HG03060 (cell line): ENCODE measurements around the gene PLB1.

ENCODE experiments used
- ATAC-seq: cut with Tn5 transposase; IDR thresholded peaks from one replicate; pipeline ENCODE4 v1.9.1; 2021; ENCODE audit warnings: low read depth, moderate number of reproducible peaks; ENCODE audit not compliant: unreplicated experiment

PLB1 gene

DNA sequence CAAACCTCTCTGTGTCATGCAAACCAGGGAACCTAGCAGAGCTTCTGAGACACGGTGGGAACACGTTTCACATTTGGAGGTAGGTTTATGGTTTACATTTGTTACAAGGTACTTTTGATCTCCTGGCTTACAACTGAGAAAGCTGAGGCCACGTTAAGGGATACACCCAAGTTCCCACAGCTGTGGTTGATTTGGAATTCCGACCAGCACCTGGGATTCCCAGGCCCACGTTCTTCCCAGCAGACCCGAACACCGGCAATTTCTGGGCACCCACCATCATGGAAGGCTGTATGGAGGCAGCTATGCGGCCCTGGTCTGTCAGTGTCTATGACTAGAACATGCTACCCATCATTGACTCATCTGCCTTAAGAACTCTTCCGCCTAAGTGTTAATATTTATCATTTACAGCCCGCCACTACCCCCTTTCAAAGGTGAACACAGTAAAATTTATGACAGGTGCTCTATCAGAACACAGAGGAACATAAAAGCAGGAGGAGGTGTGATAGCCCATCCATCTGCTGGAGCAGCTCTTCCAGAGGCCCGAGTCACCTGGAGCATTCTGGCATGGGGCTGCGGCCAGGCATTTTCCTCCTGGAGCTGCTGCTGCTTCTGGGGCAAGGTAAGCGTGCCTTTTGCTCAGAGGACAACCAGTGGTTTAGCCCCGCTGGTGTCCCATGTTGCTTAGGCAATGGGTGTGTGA lies at the start of gene PLB1:
Gene PLB1, plus strand, starts transcription at position 510 of the 700 bp plus-strand sequence. Its CDS starts 55 bp downstream, at position 565.
- ATAC-seq, result no peak

DNA sequence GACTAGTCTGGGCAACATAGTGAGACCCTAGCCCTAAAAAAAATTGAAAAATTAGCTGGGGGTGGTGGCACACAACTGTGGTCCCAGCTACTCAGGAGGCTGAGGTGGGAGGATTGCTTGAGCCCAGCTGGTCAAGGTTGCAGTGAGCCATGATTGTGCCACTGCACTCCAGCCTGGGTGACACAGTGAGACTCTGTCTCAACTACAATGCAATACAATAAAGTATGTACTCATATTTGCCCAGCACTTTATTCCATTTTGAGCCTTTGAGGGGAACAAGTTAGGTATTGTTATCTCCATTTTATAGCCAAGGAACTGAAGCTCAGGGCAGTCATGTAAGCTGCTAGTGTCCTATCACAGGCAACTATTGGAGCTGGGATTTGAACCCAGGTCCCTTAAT lies 49.3 kb upstream of the PLB1 start:
- no peak for ATAC-seq

DNA sequence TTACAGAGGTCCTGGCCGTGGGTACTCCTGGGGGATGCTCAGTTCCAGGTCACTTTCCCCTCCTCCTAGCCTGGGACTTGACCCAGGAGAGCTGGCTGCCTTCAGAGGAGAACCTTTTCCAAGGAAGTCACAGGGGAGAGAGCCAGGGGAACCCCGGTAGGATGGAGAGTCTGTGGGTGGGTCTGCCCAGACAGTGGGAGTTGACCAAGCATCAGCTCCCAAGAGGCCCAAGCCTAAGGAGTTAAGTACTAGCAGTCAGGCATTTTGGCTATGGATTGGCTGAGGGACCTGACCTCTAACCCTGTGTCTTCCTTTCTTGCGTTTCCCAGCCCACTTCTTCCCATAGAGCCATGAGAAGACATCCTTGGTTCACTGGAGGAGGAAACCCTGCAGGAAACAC lies 48.8 kb upstream of the PLB1 start:
- no peak for ATAC-seq

GRCh38 chr2:28447943-28448792 lies 47.7 kb upstream of the PLB1 start:
- no peak for ATAC-seq

DNA sequence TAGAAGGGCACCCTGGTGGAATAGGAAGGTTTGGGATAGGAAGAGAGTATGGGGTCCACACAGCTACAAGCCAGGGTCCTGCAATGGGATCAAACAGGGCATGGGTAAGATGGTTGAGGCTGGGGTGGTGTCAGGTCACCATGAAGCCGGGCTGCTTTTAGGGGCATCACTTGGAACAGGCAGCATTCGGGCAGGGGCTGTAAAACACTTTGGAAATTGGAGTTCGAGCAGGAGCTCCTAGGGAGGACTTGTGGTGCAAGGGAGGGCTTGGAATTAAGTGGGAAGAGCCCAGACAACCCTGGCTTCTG lies 47.1 kb upstream of the PLB1 start:
- no peak for ATAC-seq

DNA sequence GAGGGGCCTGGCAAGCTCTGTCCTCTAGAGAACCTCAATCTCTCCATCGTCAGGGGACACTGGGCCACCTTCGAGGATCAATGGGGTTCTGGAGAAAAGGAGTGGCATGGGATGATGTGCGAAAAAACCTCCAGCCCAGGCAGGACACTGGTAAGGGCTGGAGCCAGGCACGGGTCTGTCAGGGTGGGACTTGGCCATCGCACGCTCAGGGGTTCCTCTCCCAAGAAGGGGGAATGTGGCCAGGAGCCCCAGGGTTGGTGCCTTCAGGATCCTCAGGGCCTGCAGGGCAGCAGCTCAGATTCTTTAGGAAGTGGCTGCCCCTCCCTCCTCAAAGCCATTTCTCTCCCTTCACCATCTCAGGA lies 46.8 kb upstream of the PLB1 start:
- ATAC-seq, result no peak

DNA sequence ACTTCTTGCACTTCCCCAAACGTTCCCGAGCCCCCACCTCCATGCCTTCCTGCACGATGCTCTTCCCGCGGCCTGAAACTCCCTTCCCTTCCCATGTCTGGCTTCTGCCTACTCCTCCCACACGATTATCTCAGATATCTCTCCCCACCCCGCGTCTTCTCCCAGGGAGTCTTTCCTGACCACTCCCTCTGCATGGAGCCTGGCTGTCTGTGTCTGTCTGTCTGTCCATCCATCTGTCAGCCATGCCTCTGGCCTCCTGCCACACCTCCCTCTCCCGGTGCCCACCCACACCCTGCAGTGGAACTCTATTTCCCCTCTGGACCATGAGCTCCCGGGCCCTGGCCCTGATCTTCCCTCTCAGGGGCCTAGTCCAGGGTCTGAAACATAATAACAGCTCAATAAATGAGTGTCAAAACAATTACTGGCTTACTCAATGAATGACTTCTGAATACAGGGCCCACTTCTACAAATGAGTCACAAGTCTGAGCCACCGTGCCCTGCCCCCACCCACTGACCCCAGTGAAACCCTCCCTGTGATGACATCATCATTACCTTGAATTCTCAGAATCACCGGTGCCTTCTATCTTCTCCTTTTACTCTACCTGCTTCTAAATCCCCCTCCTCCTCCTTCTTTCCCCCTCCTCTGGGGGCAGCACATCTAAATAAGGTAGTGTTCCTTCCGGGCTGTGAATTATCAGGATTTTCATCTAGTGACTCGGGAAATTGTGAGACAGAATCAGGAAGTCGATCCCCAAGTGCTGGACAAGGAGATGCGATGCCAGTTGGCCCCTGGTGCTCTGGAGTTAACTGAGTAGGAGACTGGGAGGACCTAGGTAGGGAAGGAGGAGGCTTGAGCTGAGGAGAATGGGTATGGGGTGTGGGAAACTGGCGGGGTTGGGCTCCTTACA lies 46.1 kb upstream of the PLB1 start:
- ATAC-seq, result no peak

- ATAC-seq, result no peak
These were observed 44.8 kb upstream of the PLB1 start for GRCh38 chr2:28450901-28451565.

DNA sequence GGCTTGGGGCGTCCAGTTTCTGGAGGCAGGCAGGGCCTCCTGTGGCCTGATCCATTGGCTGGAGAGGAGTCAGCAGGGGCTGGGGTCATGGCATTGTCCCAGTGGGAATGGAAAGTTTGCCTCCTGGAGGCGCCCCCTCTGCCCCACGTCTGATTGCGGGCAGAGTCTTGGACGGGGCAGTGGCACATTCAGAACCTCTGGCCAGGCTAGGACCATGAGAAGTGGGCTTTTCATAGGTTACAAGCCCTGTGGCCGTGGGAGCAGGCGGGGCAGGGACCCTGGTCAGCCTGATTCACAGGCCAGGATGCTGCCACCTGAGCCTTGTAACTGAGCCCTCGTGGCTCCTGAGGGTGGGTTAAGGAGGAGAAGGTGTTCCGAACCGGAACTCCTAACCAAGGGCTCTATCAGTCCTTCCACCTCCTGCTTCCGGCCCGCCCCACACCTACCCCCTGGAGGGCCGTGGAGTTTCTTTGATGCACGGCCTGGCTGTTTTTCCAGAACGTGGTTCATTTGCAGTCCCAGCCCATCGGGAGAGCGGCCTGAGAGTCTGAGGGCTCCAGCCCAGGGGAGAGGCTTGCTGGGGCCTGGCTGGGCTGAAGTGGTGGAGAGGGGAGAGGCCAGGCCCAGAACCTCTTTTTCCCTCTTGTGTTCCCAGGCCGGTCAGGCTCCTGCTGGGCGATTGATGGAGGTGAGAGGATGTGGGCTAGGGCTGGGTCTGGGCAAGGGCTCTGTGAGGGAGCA lies 43.9 kb upstream of the PLB1 start:
- no peak for ATAC-seq

GRCh38 chr2:28452534-28453081 lies 43.3 kb upstream of the PLB1 start:
- ATAC-seq, result no peak

DNA sequence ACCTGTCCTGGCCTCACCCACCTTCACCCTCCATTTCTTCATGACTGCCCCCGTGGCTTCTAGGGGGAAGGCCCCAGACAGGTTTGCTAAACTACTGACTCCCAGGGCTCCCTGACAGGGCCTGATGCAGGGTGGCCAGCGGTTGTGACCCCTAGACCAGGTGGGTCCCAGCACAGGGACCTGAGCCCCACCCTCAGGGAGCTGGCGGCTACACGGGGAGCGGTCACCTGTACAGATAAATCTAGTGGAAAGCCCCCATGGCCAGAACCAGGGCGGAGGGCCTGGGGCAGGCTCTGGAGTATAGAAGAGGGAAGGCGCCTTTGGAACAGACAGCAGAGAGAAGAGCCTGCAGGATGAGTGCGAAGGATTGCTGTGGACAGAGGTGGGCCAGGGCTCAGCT lies 42.5 kb upstream of the PLB1 start:
- no peak for ATAC-seq

GRCh38 chr2:28454016-28454930 lies 41.6 kb upstream of the PLB1 start:
- ATAC-seq, result no peak

DNA sequence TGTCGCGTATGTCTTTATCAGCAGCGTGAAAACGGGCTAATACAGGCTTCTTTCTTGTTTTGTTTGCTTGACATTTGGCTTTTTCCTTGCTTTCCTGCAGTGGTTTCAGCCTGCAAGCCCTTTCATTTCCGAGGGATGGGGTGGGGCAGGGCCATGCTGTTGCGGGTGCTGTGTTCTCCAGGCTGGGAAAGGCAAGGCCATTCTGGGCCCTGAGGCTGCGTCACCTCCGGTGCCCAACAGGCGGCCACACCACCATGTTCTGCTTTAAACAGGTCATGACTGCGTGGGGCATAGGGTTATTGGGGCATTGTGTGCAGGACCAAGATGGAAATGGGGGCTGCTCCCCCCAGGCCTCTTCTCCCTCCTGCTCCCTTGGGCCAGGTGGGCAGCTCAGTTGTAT lies 38.6 kb upstream of the PLB1 start:
- no peak for ATAC-seq

DNA sequence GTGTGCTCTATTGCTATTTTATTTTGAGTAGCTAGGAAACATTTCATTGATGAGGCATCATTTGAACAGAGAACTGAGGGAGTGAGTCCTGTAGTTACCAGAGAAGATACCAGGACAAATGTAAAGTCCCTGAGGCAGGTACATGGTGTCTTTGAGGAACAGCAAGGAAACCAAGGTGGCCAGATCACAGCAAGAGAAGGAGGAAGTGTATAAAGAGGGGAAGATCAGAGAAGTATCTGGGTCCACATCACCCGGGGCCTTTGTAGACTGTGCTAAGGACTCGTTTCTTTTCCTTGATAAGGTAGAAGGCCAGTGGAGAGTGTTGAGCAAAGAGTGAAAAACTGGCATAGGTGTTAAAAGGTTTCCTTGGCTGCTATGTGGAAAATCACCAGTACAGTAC lies 34.8 kb upstream of the PLB1 start:
- ATAC-seq, result no peak

GRCh38 chr2:28462122-28462521 lies 33.7 kb upstream of the PLB1 start:
- no peak for ATAC-seq

DNA sequence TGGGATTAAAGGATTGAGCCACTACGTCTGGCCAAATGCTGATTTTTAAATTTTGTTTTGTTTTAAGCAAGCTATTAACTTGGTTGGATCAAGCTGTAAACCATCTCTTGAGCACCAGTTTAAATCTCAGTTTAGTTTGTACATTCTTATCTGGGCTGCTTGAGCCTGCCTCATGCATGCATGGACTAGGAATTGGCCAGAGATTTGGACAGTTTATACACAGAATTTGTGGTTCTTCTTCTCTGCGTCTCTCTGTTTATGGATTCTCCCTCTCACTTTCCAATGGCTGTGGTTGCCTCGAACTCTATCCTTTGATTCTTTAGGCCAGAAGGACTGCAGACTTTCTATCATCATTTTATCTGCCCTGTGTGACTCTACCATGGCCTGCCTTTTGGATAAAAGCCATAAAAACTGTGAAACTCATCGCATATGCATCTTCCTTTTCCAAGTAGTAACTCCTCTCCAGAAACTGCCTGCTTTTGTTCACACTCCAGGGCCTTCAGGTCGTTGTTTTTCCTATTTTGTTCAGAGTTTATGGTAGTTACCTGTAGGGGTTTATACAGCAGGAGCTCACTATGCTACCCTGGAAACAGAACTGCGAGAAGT lies 32.5 kb upstream of the PLB1 start:
- ATAC-seq, result no peak

DNA sequence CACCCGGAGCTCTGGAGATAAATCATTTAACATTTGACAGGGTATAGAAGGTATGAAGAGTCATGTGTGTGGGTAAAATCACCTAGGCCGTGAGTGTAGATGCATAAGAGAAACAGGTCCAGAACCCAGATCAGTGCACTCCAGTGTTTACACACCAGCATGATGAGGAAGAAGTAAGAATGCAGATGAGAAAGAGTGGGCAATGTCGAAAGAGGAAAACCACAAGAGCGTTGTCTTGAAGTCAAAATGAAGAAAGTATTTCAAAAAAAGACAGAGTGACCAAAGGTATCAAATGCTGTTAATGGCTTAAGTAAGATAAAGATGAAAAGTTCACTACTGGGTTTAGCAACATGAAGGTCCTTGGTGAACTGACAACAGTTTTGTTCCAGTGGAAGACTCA lies 32.0 kb upstream of the PLB1 start:
- no peak for ATAC-seq

- ATAC-seq, result no peak
These were observed 30.5 kb upstream of the PLB1 start for GRCh38 chr2:28465148-28465885.
